PC-9 (cell line): ENCODE data around the gene SETD5.
A peak's percentile ranks its signal among the peaks of the same experiment; 100 is the strongest.

ENCODE experiments used
- EZH2 ChIP-seq: fragments of 200-600 bp; sonication (generic); IDR thresholded peaks from 2 replicates; pipeline ENCODE4 v1.8.0; 2017; ENCODE audit warnings: antibody characterized with exemption, low read depth
- TF ChIP-seq, protein P1 (sequence below): fragments of 200-600 bp; sonication (generic); conservative IDR thresholded peaks from 2 replicates; pipeline ENCODE4 v1.6.1; 2017; ENCODE audit warnings: mixed run types, antibody characterized with exemption, mild to moderate bottlenecking, moderate library complexity

DNA sequence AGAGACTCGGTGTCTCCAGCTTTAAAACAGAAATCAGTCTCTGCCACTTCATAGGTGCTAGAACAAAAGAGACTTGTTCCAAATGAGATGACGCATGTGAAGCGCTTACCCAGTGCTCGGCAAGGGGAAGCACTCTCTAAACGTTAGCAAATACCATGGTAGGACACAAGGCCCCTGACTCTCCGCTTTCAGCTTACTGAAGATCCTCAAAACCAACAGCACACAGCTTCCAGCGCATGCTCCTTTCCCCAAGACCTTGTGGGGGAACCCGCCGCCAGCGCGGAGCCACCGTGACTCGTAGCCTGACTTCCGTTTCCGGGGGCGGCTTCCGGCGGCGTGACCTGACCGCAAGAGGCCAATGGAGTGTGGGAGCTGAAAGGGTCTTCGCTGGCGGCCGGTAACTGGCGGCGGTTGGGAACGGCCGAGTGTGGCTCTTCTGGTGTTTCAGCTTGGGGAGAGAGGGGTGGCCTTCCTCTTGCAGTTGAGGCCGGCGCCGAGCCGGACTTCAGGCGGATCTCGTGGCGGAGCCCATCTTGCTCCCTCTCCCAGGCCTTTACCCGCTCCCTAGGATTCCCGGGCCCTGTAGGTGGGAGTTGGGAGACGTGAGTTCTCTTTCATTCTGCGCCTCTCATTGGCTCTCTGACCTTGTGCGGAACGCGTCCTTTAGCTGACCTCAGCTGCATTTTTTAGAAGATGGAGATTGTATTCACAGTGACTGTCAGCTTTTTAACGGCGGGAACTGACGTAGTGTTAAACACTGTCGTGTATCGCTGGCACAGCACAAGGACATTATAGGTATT, 34.5 kb upstream of the SETD5 start, which contains the start of gene THUMPD3:
- TF ChIP-seq, protein P1, sequence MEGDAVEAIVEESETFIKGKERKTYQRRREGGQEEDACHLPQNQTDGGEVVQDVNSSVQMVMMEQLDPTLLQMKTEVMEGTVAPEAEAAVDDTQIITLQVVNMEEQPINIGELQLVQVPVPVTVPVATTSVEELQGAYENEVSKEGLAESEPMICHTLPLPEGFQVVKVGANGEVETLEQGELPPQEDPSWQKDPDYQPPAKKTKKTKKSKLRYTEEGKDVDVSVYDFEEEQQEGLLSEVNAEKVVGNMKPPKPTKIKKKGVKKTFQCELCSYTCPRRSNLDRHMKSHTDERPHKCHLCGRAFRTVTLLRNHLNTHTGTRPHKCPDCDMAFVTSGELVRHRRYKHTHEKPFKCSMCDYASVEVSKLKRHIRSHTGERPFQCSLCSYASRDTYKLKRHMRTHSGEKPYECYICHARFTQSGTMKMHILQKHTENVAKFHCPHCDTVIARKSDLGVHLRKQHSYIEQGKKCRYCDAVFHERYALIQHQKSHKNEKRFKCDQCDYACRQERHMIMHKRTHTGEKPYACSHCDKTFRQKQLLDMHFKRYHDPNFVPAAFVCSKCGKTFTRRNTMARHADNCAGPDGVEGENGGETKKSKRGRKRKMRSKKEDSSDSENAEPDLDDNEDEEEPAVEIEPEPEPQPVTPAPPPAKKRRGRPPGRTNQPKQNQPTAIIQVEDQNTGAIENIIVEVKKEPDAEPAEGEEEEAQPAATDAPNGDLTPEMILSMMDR, result 0 out of 2 replicates have a peak, but pooled peaks have one; percentile 8
- TF ChIP-seq EZH2, result no peak
